Measurements from ENCODE around the gene MYOM3.

GRCh38 chr1:24133819-24134218 is 21.9 kb upstream of the MYOM3 start:
- no peak for TF ChIP-seq POLR2AphosphoS5 (IDR thresholded peaks at IDR 0.05)
- TF ChIP-seq CTCF (IDR thresholded peaks at IDR 0.05; ENCODE audit: poor library complexity, severe bottlenecking) = no peak
- TF ChIP-seq RAD21 (conservative IDR thresholded peaks at IDR 0.05) = no peak

Measured in neural cell (in vitro differentiated cells).